Measurements from ENCODE around the gene SLC25A26. TPM values are rescaled to one million over a fixed set of nuclear protein-coding genes. Genes with fewer than 3 reads are reported as not detected.

SLC25A26 gene
- 7.3 and 11.4 TPM in 2 replicates for total RNA-seq

GRCh38 chr3:66220602-66221377 lies at the start of gene SLC25A26:
Gene SLC25A26 (plus strand): TSS chr3:66221001. CDS start chr3:66221095, 94 bp downstream.

Other genes starting within 250 kb of the SLC25A26 start
- gene MAGI1, start 182.1 kb upstream of the SLC25A26 start, total RNA-seq = 10.0 and 16.7 TPM in 2 replicates